Liver (tissue), 9 donors: Measurements from ENCODE around the gene ST6GALNAC3. TPM values are rescaled to one million over a fixed set of nuclear protein-coding genes. Genes with fewer than 3 reads are reported as not detected.
"Not testable (repeated sequence)": the region's sequence is repeated elsewhere in the genome, so short reads cannot be mapped to it uniquely, and the experiment has no call there.

Source experiments
- DNase-seq: peaks from one replicate; pipeline ENCODE4 v3.0.0-alpha.2; 2017; ENCODE audit warnings: low spot score
- H3K27ac ChIP-seq, 2 donors: one replicate each; pipeline ENCODE4 v1.7.0; 2013; ENCODE audit warnings: inconsistent platforms in 2 of 2, low read length in 2 of 2, control low read depth in 1 of 2, low read depth in 1 of 2, mild to moderate bottlenecking in 1 of 2
- H3K27me3 ChIP-seq, 4 donors: one replicate each; pipeline versions ENCODE4 v1.6.1 to v1.7.0; 2013; ENCODE audit warnings: low read length in 3 of 4, inconsistent platforms in 1 of 4, mild to moderate bottlenecking in 1 of 4, moderate library complexity in 1 of 4; ENCODE audit not compliant: control insufficient read depth in 4 of 4, insufficient read depth in 4 of 4
- H3K36me3 ChIP-seq, 4 donors: one replicate each; pipeline versions ENCODE4 v1.6.1 to v1.7.0; 2013; ENCODE audit warnings: low read length in 3 of 4, mild to moderate bottlenecking in 3 of 4, low read depth in 1 of 4, moderate library complexity in 1 of 4; ENCODE audit not compliant: control insufficient read depth in 4 of 4, insufficient read depth in 3 of 4
- H3K4me1 ChIP-seq, 4 donors: one replicate each; pipeline versions ENCODE4 v1.6.1 to v1.7.0; 2013; ENCODE audit warnings: low read length in 3 of 4, mild to moderate bottlenecking in 3 of 4, moderate library complexity in 1 of 4; ENCODE audit not compliant: control insufficient read depth in 4 of 4, insufficient read depth in 4 of 4
- H3K4me3 ChIP-seq, 3 donors: one replicate each; pipeline versions ENCODE4 v1.6.1 to v1.7.0; 2013; ENCODE audit warnings: low read length in 3 of 3, control low read depth in 1 of 3, low read depth in 1 of 3, mild to moderate bottlenecking in 1 of 3
- H3K9ac ChIP-seq, 2 donors: one replicate each; pipeline ENCODE4 v1.7.0; 2013; ENCODE audit warnings: low read length in 2 of 2, mild to moderate bottlenecking in 2 of 2, moderate library complexity in 2 of 2, control low read depth in 1 of 2, low read depth in 1 of 2
- H3K9me3 ChIP-seq, 4 donors: one replicate each; pipeline versions ENCODE4 v1.6.1 to v1.7.0; 2013; ENCODE audit warnings: low read length in 3 of 4; ENCODE audit not compliant: control insufficient read depth in 4 of 4
- CTCF ChIP-seq: fragments of 150-350 bp; IDR thresholded peaks from 2 replicates; pipeline ENCODE4 v1.5.1; 2017; ENCODE audit warnings: improper control_type of control experiment, low read depth, low read length; ENCODE audit not compliant: missing input control
- EGR1 ChIP-seq, 2 donors: IDR thresholded peaks; 2 replicates each; pipeline ENCODE4 v1.6.1; 2016 to 2018; ENCODE audit warnings: antibody characterized with exemption in 2 of 2, low read depth in 2 of 2
- FOXA1 ChIP-seq: IDR thresholded peaks from 2 replicates; pipeline ENCODE4 v1.6.1; 2016; ENCODE audit warnings: antibody characterized with exemption
- FOXA2 ChIP-seq: IDR thresholded peaks from 2 replicates; pipeline ENCODE4 v1.6.1; 2016; ENCODE audit warnings: antibody characterized with exemption
- HNF4A ChIP-seq, 2 donors: conservative IDR thresholded peaks; 2 replicates each; pipeline ENCODE4 v1.6.1; 2016; ENCODE audit warnings: antibody characterized with exemption in 2 of 2, mild to moderate bottlenecking in 2 of 2
- HNF4G ChIP-seq: IDR thresholded peaks from 2 replicates; pipeline ENCODE4 v1.6.1; 2016; ENCODE audit warnings: antibody characterized with exemption
- JUND ChIP-seq, 2 donors: IDR thresholded peaks; 2 replicates each; pipeline ENCODE4 v1.6.1; 2016; ENCODE audit warnings: antibody characterized with exemption in 2 of 2
- NR2F2 ChIP-seq: IDR thresholded peaks from 2 replicates; pipeline ENCODE4 v1.6.1; 2016; ENCODE audit warnings: antibody characterized with exemption
- REST ChIP-seq: IDR thresholded peaks from 2 replicates; pipeline ENCODE4 v1.6.1; 2016; ENCODE audit warnings: antibody characterized with exemption, mild to moderate bottlenecking
- RXRA ChIP-seq, 2 donors: IDR thresholded peaks; 2 replicates each; pipeline ENCODE4 v1.6.1; 2017 to 2018; ENCODE audit warnings: antibody characterized with exemption in 2 of 2, mild to moderate bottlenecking in 1 of 2
- SP1 ChIP-seq: IDR thresholded peaks from 2 replicates; pipeline ENCODE4 v1.6.1; 2018; ENCODE audit warnings: antibody characterized with exemption, mild to moderate bottlenecking
- TAF1 ChIP-seq: conservative IDR thresholded peaks from 2 replicates; pipeline ENCODE4 v1.6.1; 2016; ENCODE audit warnings: antibody characterized with exemption, mild to moderate bottlenecking
- YY1 ChIP-seq: IDR thresholded peaks from 2 replicates; pipeline ENCODE4 v1.6.1; 2016; ENCODE audit warnings: antibody characterized with exemption, mild to moderate bottlenecking
- ZBTB33 ChIP-seq: IDR thresholded peaks from 2 replicates; pipeline ENCODE4 v1.6.1; 2016; ENCODE audit warnings: antibody characterized with exemption
- WGBS: extraction: QIAGEN DNeasy Blood & Tissue Kit; methylation state at CpG from one replicate; pipeline ENCODE4 v1.1.7; 2013; 5-methylcytosine and 5-hydroxymethylcytosine counted together
- polyA plus RNA-seq, 2 donors: library from polyadenylated mRNA; stranded (reverse) in 1 of 2; unstranded in 1 of 2; fragments of 200-250 nt in 1 of 2; fragments of >200 nt in 1 of 2; fragmentation: Nextera tagmentation in 1 of 2; extraction: Ambion mirVana in 1 of 2; gene quantifications; one replicate each; pipeline versions ENCODE4 v1.2.1 to v1.2.3, GENCODE V29; 2013 to 2015
- total RNA-seq, 2 donors: library from RNA; depleted of rRNA; stranded (reverse); fragments of >200 nt; gene quantifications; one replicate each; pipeline ENCODE4 v1.2.3, GENCODE V29; 2014
- TF ChIP-seq, protein P1 (sequence below): IDR thresholded peaks from 2 replicates; pipeline ENCODE4 v1.6.1; 2016; ENCODE audit warnings: antibody characterized with exemption
- donor health status: healthy.
- donor health status: healthy.
- donor health status: healthy.
- donor health status: healthy.
- donor health status: healthy.

The ST6GALNAC3 gene
- total and polyA plus RNA-seq, 4 donors: 1.2 to 5.0 (median 3.2) TPM

DNA sequence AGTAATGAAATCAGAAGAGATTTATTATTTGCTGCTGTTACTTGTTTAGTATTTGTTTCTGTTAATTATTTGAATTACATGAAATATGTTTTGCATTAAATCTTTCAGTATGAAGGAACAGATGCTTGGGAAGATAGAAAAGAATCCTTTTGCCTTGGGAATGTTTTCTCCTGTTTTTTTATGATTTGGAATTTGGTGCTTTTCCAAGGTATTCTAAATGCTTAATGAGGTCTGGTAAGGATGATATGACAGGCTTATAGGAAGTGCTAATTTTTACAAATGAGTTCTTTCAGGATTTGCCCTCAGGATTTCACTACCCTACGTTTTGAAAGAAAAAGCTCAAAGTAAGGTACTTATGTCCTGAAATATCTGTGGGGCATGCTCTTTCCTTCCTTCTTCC, 25.6 kb upstream of the ST6GALNAC3 start:
- 46% methylated on average over 1 of the region's 1 CpG for WGBS
- Histone ChIP-seq H3K4me3 (no peak overlapping the region), H3K4me1 (no peaks in the 10 kb centered on the region), H3K27me3 (peaks cover 0 to 8% (median 0%) of the 10 kb centered on the region in 4 donors), H3K36me3 (no peaks in the 10 kb centered on the region), H3K27ac (no peak overlapping the region), H3K9me3 (no peaks in the 10 kb centered on the region), H3K9ac (no peak overlapping the region)
- DNase-seq: no peak
- TF ChIP-seq NR2F2 (no peak), HNF4A (conservative IDR thresholded peaks at IDR 0.05) (no peak), TAF1 (no peak), FOXA2 (no peak), EGR1 (IDR thresholded peaks at IDR 0.05; ENCODE audit: low read depth in 2 of 2) (no peak), SP1 (no peak), ZBTB33 (no peak), RXRA (IDR thresholded peaks at IDR 0.05) (no peak), REST (no peak), CTCF (no peak), HNF4G (no peak)

- Histone ChIP-seq H3K9me3 (no peaks in the 10 kb centered on the region), H3K36me3 (no peaks in the 10 kb centered on the region), H3K27ac (no peak overlapping the region), H3K4me3 (no peak overlapping the region), H3K4me1 (no peaks in the 10 kb centered on the region), H3K9ac (no peak overlapping the region), H3K27me3 (peaks cover 0 to 5% (median 0%) of the 10 kb centered on the region in 4 donors)
- TF ChIP-seq JUND (IDR thresholded peaks at IDR 0.05) (no peak), FOXA2 (no peak), FOXA1 (no peak), YY1 (no peak), HNF4A (conservative IDR thresholded peaks at IDR 0.05) (no peak), CTCF (no peak), EGR1 (IDR thresholded peaks at IDR 0.05; ENCODE audit: low read depth in 2 of 2) (no peak), ZBTB33 (no peak)
- TF ChIP-seq, protein P1, sequence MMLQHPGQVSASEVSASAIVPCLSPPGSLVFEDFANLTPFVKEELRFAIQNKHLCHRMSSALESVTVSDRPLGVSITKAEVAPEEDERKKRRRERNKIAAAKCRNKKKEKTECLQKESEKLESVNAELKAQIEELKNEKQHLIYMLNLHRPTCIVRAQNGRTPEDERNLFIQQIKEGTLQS: no peak
- WGBS: 76% methylated on average over 4 of the region's 4 CpGs
- no peak for DNase-seq
Observed at GRCh38 chr1:76049498-76049897, 25.0 kb upstream of the ST6GALNAC3 start.

GRCh38 chr1:76050073-76050472, 24.5 kb upstream of the ST6GALNAC3 start:
- not testable (repeated sequence) for H3K9me3 ChIP-seq, H3K9ac ChIP-seq, H3K27me3 ChIP-seq, H3K4me3 ChIP-seq, H3K4me1 ChIP-seq, H3K27ac ChIP-seq, H3K36me3 ChIP-seq, DNase-seq
- 90% methylated on average over 3 of the region's 3 CpGs for WGBS
